Measurements from ENCODE around the gene WDTC1. TPM values are rescaled to one million over a fixed set of nuclear protein-coding genes. Genes with fewer than 3 reads are reported as not detected.

The WDTC1 gene
- polyA plus RNA-seq, 1 donor = 28.7 TPM

DNA sequence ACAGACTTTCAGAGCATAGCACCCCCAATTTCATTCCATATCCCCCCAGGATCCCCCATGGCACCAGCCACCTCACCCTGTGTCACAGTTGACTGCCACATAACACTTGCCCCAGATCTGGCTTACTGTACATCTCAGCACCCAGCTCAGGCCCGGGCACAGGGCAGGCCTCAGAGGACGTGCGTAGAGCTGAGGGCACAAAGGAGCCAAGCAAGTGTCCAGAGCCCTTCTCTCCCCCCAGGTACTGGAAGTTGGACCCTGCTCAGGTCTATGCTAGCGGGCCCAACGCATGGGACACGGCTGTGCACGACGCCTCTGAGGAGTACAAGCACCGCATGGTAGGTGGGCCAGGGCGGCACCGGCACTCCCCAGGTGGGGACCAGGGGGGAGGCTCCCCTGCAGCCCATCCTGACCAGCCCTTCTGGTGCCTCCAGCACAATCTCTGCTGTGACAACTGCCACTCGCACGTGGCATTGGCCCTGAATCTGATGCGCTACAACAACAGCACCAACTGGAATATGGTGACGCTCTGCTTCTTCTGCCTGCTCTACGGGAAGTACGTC lies 99.4 kb downstream of the WDTC1 start:
- DNase-seq (ENCODE audit: low read depth) = no peak

DNA sequence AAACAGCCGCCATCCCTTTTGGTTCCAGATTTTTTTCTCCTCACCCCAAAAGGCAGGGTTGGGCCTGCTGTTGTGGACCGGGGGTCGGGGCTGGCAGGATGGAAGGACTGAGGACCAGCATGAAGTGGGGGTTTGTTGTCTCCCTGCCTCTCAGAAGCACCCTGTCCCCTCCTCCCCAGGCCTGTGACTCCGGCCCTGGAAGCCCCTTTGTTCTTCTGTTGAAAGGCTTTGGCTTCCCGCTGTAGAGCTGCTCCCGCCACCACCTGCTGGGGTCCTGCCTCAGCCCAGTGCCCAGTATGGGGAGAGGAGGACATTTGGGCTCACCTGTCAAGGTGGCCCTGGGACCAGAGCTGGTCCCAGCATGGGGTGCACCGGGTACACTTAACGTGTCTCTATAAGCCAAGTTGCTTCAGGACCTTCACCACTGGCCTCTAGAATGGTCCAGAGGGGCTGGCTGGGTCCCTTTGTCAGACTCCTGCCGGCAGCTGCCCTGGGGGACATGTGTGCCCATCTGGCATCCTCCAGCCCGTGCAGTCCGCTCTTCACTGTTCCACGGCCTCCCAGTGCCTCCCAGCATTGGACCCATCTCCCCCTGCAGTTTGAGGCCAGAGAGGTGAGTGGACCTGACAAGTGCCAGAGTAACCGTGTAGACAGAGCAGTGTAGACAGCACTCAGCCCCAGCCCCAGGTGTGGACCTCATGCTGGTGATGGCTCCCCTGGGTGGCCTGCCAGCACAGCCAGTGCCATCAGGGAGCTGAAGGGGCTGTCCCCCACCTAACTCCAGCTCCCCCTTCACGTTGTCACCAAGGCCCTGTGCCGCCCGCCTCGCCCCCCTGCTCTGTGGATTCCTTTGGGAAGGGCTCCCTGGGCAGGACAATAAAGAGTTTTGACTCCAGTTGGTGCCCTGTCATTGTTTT lies 101.3 kb downstream of the WDTC1 start:
- no peak for DNase-seq (ENCODE audit: low read depth)

DNA sequence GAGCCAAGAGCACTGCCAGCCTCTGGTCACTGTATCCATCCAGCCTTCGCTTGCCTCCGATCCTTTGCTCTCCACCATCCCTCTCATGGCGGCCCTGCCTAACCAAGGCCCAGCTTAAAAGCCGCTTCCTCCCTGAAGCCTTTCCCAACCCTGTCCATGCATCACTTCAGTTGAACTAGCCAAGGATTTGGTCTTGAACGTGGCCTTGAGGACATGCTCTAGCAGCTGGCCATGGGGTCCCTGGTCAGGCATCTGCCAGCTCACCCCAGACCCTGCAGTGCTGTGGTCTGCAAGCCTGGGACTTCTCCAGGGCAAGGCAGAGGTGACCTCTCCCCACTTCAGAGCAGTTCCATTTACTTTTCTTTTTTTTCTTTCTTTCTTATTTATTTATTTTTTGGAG lies 102.3 kb downstream of the WDTC1 start:
- no peak for DNase-seq (ENCODE audit: low read depth)

DNA sequence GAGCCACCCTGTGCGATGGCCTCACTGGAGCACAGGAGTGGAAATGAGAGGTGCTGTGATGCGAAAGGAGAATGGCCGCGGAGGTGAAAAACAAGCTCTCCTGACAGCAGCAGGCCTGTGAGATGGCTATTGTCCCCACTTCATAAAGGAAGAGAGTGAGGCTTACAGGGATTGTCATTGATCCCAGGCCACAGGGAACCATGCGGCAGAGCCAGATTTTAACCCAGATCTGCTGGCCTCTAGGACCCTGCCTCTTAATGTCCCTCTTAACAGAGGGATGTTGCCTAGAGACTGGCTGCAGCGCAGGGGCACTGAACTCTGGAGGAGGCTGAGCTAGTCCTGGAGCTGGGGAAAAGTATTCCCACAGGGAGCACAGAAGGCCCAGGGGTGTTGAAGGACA lies 104.3 kb downstream of the WDTC1 start:
- no peak for DNase-seq (ENCODE audit: low read depth)

DNA sequence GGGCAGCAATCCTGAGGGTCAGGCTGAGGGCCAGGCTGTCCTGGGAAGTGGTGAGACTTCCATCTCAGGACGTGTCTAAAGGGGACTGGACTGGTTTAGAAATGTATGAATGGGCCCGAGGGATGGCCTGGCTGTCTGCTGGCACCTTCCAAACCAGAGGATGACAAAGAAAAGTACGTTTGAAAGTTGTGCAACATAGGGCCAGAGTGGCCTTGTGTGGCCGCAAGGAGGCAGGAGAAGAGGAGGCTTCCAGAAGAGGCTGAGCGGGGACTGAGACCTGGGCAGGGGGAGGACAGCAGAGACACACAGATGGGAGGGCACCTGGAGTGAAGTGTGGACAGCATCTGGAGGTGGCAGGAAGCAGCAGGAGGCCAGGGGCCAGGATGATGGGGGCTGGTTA lies 104.8 kb downstream of the WDTC1 start:
- no peak for DNase-seq (ENCODE audit: low read depth)

DNA sequence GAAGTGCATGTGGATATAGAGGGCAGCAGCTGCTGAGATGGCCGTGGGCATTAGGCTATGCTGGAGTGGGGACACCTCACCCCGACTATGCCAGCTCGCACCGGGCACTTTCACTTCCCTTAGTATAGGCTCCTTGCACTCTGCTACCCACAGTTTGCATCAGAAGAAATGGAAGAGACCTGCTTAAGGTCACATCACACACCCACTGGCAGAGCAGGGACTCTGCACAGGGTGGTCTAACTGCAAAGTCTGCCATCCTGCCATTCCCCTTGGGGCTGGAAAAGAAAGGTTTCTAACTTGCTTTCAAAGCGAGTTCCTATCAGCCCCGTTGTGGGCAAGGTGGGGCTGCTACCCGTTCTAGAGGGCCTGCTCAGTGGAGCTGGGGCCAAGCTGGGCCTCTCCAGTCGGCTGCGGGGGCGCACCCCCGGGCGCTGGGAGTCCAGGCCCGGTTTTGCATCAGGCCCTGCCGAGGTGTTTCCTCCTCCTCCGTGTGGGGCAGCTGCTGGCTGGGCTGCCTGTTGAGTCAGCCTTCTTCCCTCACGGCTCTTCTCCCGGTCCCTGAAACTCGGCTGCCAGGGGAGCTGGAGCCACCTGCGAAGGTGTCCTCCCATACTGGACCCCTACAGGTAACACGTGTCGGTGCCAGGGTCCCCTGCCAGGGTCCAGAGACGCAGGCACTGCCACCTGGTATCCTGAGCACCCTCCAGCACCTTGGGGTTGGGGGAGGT lies 107.3 kb downstream of the WDTC1 start, which contains the start of gene SYTL1:
Gene SYTL1, plus strand, starts transcription at position 498 of the 728 bp plus-strand sequence. CDS start 3,313 bp downstream, outside the sequence.
- DNase-seq (ENCODE audit: low read depth) = no peak

DNA sequence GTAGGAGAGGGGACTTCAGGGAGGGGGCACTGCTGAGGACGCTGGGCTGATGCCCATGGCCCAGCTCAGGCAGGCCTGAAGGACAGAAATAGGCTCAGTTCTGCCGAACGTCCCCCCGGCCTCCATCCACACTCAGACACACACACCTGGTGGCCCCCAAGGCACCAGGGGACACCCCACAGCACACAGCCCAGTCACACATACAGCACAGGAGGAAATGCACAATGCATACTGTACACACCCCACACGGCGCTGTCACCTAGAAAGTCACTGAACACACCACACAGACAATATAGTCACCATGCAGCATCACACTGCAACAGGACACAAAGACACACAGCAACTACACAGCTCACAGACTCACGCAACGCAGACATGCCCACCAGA lies 108.0 kb downstream of the WDTC1 start:
- no peak for DNase-seq (ENCODE audit: low read depth)

DNA sequence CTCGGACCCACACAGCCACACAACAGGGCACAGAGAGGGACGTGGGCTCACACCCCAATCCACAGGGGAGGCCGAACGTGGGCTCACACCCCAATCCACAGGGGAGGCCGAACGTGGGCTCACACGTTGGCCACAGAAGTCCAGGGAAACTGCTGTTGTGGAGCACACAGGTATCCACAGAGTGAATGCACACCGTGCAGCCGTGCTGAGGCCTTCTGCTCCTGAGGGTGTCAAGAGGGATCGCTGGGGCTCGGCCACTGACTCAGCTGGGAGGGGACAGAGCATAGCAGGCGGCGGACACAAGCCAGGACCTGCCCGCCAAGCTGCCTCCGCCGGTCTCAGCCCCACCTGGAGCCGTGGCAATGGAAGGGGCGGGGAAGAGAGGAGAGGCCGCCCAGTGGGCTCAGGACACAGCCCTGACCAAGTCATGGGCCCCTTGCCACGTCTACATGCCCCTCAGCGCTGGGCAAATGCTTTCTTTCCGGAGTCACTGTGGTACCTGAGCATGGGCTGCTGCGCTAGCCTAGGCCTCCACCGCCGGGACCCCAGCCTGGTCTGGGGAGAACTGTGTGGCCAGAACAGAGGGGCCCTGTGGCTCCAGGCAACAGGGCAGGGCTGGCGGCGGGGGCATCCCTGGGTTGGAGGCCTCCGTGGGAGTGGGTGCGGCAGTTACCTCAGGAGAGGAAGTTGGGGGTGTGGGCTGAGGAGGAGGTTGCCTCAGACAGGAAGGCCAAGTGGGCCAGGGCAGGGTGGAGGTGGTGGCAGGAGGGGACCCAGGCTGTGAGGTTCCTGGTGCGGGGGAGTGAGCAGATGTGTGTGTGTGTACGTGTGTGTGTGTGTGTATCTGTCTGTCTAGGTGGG lies 108.6 kb downstream of the WDTC1 start:
- DNase-seq (ENCODE audit: low read depth) = no peak

DNA sequence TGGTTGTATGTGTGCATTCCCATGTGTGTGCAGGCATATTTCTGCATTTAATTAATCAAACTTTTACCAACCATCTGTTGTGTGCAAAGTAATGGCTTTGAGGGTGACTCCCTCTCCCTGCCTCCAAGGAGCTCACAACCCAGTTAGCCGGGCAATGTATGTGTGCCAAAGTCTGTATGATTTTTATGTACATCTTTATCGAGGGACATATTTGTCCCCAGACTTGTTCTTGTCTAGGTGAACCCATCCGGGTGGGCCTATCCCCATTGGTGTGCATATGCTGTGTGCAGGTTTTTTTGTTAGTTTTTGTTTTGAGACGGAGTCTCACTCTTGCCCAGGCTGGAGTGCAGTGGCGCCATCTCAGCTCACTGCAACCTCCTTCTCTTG lies 109.2 kb downstream of the WDTC1 start:
- no peak for DNase-seq (ENCODE audit: low read depth)

DNA sequence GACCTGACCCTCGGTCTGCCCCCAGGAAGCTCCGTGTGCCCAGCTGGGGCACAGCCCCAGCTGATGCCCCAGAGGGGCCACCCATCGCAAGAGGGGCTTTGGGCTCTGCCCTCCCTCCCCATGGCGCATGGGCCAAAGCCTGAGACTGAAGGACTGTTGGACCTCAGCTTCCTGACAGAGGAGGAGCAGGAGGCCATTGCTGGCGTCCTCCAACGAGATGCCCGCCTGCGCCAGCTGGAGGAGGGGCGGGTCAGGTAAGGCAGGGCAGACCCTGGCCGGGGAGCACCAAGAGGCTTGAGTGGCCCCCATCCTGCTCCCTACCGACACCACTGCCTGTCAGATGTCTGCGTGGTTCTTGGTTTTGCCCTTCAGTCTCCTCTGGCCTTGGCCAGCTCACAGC lies 110.8 kb downstream of the WDTC1 start:
- DNase-seq (ENCODE audit: low read depth) = no peak

DNA sequence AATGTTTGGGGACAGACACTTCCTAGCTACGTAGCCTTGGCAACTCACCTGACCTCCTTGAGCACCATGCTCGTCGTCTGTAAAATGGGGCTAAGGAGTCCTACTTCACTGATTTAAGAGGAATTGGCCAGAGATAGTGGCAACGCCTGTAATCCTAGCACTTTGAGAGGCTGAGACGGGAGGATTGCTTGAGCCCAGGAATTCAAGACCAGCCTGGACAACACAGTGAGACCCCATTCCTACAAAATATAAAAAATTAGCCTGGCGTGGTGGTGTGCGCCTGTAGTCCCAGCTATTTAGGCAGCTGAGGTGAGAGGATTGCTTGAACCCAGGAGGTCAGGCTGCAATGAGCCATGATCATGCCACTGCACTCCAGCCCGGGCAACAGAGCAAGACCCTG lies 111.9 kb downstream of the WDTC1 start:
- no peak for DNase-seq (ENCODE audit: low read depth)

DNA sequence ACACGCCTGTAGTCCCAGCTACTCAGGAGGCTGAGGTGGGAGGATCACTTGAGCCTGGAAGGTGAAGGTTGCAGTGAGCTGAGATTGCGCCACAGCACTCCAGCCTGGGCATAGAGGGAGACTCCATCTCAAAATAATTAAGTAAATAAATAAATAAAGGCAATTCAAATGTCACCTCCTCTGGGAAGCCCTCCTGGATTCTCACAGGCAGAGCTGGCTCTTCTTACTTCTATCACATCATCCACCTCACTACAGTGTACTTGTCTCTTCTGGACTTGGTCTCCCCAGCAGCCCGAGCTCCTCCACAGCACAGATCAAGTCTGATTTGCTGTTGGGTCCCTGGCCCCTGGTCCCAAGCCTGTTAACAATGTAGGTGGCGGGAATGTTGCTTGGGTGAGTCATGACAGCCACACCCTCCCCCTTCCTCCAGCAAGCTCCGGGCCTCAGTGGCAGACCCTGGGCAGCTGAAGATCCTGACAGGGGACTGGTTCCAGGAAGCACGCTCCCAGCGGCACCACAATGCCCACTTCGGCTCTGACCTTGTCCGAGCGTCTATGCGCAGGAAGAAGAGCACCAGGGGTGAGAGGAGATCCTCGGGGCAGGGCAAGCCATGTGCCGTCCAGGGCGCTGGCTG lies 112.7 kb downstream of the WDTC1 start:
- DNase-seq (ENCODE audit: low read depth) = no peak

DNA sequence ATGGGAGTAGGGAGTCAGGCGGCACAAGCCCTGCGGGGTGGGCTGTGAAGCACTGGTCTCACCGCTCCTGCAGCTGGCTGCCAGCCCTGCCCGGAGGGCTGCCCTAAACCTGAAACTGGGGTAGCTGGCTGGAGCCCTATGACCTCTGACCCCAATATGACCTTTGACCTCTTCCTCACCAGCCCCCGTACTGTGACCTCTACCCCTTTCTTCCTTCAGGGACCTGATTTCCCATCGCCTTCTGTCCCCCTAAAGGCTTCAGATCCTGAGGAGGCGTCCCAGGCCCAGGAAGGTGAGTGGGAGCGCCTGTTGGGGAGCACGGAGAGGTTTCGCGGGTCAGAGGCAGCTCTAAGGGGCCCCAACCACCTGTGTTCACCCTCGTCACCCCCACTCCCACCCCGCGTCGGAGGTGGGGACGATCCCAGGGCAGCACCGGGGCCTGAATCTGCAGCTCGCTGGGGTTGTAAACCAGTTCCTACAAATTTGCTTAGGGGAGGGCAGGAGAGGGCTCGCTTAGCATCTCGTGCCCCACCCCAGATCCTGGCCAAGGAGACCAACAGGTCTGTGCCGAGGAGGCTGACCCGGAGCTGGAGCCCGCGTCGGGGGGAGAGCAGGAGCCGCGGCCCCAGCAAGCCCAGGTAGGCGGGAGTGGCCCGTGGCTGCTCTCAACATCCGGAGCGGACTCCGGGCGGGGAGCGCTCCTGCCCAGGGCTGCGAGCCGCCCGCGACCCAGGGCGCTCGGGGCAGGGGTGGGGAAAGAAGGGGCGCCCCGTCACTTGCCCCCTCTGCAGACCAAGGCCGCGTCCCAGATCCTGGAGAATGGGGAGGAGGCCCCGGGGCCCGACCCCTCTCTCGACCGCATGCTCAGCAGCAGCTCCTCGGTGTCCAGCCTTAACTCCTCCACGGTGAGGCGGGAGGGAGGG lies 114.7 kb downstream of the WDTC1 start:
- no peak for DNase-seq (ENCODE audit: low read depth)

DNA sequence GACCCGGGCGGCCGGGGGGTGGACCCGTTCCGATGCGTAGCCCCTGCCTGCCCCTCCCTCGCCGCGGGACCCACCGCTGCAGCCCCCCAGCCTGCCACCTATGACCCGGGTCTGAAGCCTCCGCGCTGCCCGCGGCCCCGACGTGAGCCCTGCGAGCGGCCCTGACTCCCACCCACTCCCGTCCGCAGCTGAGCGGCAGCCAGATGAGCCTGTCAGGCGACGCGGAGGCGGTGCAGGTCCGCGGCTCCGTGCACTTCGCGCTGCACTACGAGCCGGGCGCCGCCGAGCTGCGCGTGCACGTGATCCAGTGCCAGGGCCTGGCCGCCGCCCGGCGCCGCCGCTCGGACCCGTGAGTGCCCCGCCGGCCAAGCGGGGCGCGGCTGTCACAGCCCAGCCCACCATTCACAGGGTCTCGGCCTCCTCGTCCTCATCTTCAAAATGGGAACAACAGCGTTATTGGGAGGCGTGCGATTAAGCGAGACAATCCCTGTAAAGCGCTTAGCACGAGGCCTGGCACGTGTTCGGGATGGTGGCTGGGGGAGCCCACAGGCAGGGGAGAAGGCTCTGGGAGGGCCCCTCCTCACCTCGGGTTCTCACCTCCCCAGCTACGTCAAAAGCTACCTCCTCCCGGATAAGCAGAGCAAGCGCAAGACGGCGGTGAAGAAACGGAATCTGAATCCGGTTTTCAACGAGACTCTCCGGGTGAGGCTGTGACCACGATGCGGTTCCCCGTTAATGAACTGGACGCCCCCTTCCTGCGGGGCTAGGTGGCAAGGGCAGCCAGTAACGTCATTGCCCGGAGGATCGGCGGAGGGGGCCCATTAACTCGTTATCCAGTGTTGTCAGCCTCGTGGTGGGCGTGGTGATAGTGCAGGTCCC lies 115.6 kb downstream of the WDTC1 start:
- no peak for DNase-seq (ENCODE audit: low read depth)

DNA sequence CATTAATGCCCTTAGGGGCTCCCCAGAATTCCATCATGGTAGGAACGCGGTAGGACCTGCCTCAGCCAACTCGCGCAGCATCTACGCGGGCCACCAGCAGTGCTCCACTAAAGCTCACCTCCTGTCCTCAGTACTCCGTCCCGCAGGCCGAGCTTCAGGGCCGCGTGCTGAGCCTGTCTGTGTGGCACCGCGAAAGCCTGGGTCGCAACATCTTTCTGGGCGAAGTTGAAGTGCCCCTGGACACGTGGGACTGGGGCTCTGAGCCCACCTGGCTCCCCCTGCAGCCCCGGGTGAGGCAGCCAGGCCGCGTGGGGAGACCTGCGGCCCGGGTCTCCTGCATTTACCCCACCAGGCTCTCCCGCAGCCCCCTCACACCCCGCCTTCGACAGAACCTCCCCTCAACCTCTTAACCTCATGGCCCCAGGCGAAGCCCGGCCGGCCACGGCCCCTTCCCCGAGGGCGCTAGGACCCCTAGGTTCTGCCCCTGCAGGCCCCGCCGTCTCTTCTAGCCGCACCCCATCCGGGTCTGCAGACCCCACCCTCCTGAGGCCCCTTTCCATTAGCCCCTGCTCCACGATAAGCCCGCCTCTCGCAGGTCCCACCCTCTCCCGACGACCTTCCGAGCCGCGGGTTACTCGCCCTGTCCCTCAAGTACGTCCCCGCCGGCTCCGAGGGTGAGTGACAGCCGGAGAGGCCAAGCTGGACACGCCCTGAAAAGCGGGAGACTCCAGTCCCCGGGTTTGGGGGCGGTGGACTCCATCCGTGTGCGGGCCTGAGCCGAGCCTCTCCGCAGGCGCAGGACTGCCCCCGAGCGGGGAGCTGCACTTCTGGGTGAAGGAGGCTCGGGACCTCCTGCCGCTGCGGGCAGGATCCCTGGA lies 116.5 kb downstream of the WDTC1 start:
- DNase-seq (ENCODE audit: low read depth) = no peak

DNA sequence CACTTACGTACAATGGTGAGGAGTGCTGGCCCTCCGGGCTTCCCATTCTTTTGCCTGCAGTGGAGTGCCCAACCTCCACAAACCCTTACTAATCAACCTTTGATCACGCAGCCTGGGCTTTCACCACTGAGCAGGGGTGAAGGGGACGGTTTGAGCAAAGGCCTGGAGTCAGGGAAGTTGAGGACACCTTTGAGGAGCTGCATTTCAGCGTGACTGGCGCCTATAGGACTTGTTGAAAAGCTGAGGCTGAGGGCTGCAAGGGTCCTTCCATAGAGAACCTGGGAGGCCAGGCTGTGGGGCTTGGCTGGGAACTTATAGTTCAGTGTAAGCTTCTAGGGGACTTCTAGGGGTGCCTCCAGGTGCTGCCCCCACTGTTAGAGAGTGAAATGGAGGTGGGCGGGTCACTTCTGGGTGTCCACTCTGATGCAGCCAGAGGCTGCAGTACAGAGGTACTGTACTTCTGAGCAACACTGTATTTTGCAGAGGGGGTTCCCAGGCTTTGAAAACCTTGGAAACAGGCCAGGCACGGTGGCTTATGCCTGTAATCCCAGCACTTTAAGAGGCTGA lies 117.2 kb downstream of the WDTC1 start:
- no peak for DNase-seq (ENCODE audit: low read depth)

DNA sequence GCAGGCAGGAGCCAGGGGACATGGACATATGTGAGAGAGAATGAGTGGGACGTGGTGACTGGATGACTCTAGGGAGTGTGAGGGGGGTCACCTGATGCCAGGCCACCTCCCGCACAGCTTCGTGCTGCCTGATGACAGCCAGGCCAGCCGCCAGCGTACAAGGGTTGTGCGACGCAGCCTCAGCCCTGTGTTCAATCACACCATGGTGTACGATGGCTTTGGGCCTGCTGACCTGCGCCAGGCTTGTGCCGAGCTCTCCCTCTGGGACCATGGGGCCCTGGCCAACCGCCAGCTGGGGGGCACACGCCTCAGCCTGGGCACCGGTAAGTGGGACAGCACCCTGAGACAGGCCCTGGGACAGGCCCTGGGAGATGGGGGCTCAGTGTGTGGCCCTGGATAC lies 118.7 kb downstream of the WDTC1 start:
- DNase-seq (ENCODE audit: low read depth) = no peak

DNA sequence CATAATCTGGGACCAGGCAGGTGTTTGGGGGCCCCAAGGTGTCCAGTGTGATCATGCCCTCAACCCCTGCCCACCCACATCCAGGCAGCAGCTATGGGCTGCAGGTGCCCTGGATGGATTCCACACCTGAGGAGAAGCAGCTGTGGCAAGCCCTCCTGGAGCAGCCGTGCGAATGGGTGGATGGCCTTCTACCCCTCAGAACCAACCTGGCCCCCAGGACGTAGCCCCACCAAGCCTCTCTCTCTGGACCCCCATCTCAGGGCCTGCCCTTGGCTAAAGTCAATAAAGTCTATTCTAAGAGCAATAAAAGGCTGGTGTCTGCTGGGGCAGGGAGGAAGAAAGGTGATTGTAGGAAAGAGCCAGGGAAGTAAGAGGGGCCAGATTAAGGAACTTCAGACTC lies 119.2 kb downstream of the WDTC1 start:
- no peak for DNase-seq (ENCODE audit: low read depth)

Measured in forelimb muscle (tissue), 1 donor.